Skeletal muscle tissue (tissue), 4 donors: ENCODE measurements around the gene TMEM144. TPM values are rescaled to one million over a fixed set of nuclear protein-coding genes. Genes with fewer than 3 reads are reported as not detected.

Experiments
- H3K27ac ChIP-seq: one replicate; pipeline ENCODE4 v1.7.0; 2013; ENCODE audit warnings: mild to moderate bottlenecking, low read depth, low read length, inconsistent platforms
- H3K27me3 ChIP-seq, 3 donors: one replicate each; pipeline ENCODE4 v1.7.0; 2013; ENCODE audit warnings: low read length in 3 of 3; ENCODE audit not compliant: control insufficient read depth in 3 of 3, insufficient read depth in 3 of 3
- H3K36me3 ChIP-seq, 3 donors: one replicate each; pipeline ENCODE4 v1.7.0; 2013; ENCODE audit warnings: low read length in 3 of 3; ENCODE audit not compliant: control insufficient read depth in 3 of 3, insufficient read depth in 3 of 3
- H3K4me1 ChIP-seq, 3 donors: one replicate each; pipeline ENCODE4 v1.7.0; 2013; ENCODE audit warnings: low read length in 3 of 3, mild to moderate bottlenecking in 3 of 3; ENCODE audit not compliant: control insufficient read depth in 3 of 3, insufficient read depth in 3 of 3
- H3K4me3 ChIP-seq, 3 donors: one replicate each; pipeline ENCODE4 v1.7.0; 2013; ENCODE audit warnings: low read length in 3 of 3
- H3K9ac ChIP-seq, 3 donors: one replicate each; pipeline ENCODE4 v1.7.0; 2013; ENCODE audit warnings: low read length in 3 of 3, mild to moderate bottlenecking in 3 of 3, moderate library complexity in 2 of 3, low read depth in 1 of 3
- H3K9me3 ChIP-seq, 3 donors: one replicate each; pipeline ENCODE4 v1.7.0; 2013; ENCODE audit warnings: low read length in 3 of 3; ENCODE audit not compliant: control insufficient read depth in 3 of 3
- total RNA-seq: library from RNA; depleted of rRNA; stranded (reverse); fragments of >200 nt; gene quantifications from one replicate; pipeline ENCODE4 v1.2.3, GENCODE V29; 2014
- donor health status: Osteomylitis.

The TMEM144 gene
- total RNA-seq, 1 donor from 2014 or later, result 2.6 TPM

DNA sequence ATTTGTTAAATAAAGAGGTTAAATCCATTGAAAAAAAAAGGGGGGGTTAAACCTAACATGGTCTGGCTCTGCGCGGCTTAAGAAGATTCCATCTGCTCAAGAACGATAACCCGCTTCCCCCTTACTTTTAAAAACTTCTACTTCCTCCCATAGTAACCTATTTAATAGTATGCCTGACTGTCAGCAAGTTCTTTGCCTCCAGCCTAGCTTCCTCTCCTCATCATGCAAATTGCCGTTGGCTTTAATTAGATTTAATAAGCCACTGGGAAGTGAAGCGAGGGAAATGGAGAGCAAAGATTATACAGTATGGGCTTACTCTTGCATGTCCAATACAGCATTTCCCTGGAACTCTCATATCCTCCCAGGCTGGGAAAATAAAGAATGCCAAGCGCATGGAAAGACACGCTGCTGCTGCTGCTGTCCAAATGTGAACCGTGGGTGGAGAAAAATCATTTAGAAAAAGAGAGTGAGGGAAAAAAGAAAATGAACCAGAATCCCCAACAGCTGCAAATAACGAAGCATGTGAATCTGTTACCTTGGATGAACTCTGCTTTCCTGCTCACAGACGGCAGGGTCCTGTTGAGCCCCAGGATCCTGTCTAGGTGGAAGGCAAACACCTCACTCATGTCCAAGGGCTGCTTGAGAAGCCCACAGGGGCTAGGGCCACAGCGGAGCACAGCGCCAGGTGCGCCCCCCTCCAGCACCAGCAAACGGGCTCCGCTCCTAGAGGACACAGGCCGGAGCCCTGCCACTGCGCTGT lies 40.2 kb upstream of the TMEM144 start:
- H3K9ac ChIP-seq, result peak overlapping the region; percentile 62 to 77 (median 73)
- no peaks in the 10 kb centered on the region for H3K36me3 ChIP-seq
- H3K4me3 ChIP-seq, result peak overlapping the region; percentile 66 to 74 (median 69)
- H3K27ac ChIP-seq, result peak overlapping the region; percentile 67
- H3K4me1 ChIP-seq, result peaks cover 7 to 20% (median 8%) of the 10 kb centered on the region in 3 donors
- H3K9me3 ChIP-seq, result no peaks in the 10 kb centered on the region
- peaks cover 4 to 10% (median 7%) of the 10 kb centered on the region in 3 donors for H3K27me3 ChIP-seq

DNA sequence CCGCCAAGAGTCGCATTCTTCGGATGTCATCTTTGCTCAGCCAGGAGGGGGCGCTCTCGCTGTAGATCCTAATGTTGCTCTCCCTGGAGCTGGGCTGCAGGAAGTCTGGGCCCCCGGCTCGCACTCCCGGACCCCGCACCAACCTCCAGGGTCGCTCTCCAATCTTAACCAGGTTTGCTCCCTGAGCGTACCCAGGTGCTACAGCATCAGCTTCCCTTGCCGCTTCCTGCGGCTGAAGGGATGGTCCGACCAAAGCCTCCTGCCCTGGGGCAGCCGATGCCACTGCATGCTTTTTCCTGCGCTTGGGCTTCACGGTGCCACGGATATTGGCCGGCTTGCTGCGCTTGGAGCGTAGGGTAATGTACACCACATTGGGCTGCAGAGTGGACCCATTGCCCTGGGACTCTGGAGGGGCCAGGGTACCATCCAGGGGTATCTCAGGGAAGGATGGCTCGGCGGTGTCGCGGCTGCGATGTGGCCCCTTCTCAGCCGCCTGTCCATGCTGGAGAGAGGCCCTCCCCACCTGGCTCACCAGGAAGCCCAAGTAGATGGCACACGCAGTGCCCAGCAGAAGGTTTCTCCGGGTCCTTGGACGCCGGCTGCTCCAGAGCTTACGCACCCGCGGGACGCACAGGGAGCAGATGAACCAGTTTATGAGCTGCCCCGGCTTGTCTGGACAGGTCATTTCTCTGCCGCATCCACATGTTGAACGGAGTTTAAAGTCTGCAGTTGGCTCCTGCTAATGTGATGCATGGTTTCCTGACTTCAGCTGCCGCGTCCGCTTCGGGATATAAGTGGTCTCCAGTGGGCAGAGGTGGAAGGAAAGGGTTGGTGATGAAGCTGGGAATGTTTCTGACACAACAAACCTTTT lies 39.4 kb upstream of the TMEM144 start:
- H3K4me1 ChIP-seq, result peaks cover 7 to 20% (median 8%) of the 10 kb centered on the region in 3 donors
- H3K36me3 ChIP-seq, result no peaks in the 10 kb centered on the region
- peak overlapping the region; percentile 62 to 77 (median 76) for H3K9ac ChIP-seq
- H3K9me3 ChIP-seq, result no peaks in the 10 kb centered on the region
- H3K27ac ChIP-seq, result peak overlapping the region; percentile 67
- peaks cover 4 to 10% (median 7%) of the 10 kb centered on the region in 3 donors for H3K27me3 ChIP-seq
- H3K4me3 ChIP-seq, result peak overlapping the region; percentile 66 to 74 (median 69)

DNA sequence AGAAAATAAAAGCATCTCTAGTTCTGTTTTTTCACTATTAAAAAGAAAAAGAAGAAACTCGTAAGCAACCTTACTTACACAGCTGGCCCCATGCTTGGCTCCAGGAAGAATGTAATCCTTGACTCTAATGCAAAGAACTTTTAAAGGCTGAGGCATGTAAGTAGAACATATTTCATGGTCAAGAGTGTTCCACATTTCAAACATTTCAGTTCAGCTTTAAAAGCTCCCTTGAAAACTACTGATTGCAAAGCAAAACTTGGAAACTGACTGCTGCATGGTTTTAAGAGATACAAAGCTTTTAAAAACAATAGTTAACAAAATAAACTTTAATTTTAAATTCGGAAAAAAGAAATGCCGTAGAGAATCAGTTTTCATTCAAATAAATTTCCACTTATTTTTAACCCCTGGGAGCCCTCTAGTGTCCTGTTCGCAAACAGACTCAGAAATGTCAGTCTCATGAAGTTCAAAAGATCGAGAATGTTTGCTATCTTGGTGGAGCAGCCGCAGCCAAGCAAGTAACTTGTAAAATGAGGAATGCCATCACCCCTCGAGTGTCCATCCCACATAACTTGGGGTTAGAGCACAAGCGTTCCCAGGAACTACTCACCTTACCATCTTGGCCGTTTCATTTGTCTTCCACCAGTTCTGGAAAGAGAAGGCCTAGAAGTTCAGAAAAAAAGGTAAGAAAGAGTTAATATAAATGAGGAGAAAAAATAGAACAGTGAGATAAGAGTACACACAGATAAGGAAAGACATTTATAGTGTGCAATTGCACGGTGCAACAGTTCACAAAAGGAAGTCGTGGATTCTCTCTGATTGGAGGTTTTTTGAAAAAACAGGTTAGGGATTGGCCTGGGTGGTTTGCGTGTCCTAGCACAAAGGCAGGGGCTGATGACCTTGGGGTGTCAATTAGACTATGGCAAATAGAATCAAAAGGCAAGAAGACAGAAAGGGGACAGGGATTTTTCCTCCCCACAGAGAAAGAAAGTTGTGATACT lies 37.7 kb upstream of the TMEM144 start, which contains the start of gene GASK1B:
GASK1B (minus strand) TSS at position 765 of the 998 bp plus-strand sequence. CDS start 1,650 bp downstream, outside the sequence.
- H3K4me3 ChIP-seq, result peak within 1 kb of the TSS in 2 of 3 donors; percentile 30 to 69
- no peaks in the 10 kb centered on the region for H3K9me3 ChIP-seq
- no peaks in the 10 kb centered on the region for H3K36me3 ChIP-seq
- peaks cover 7 to 20% (median 8%) of the 10 kb centered on the region in 3 donors for H3K4me1 ChIP-seq
- H3K27me3 ChIP-seq, result peaks cover 4 to 10% (median 7%) of the 10 kb centered on the region in 3 donors
- peak within 1 kb of the TSS in 2 of 3 donors; percentile 18 to 30 for H3K9ac ChIP-seq
- H3K27ac ChIP-seq, result peak within 1 kb of the TSS; percentile 67

DNA sequence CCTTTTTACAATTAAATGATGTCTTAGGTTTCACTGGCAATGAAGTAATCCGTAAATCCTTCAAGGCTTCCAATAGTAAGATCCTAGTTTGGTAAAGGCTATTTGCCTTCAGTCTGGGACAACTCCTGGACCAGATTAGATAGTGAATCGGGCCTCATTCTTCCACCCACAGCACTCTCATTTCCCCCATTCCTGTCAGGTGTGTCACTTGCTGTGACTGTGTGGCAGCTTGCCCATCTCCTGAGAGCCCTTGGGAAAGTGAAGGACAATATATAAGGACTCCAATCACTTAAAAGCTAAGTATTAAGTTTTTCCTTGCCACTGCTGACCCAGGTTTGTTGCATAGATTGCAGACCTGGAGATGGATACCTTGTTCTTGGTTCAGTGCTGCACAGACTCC lies 34.2 kb upstream of the TMEM144 start:
- Histone ChIP-seq H3K27me3 (no peaks in the 10 kb centered on the region), H3K4me3 (no peak overlapping the region), H3K9ac (no peak overlapping the region), H3K27ac (no peak overlapping the region), H3K9me3 (no peaks in the 10 kb centered on the region), H3K4me1 (peaks cover 2 to 10% (median 2%) of the 10 kb centered on the region in 3 donors), H3K36me3 (no peaks in the 10 kb centered on the region)

DNA sequence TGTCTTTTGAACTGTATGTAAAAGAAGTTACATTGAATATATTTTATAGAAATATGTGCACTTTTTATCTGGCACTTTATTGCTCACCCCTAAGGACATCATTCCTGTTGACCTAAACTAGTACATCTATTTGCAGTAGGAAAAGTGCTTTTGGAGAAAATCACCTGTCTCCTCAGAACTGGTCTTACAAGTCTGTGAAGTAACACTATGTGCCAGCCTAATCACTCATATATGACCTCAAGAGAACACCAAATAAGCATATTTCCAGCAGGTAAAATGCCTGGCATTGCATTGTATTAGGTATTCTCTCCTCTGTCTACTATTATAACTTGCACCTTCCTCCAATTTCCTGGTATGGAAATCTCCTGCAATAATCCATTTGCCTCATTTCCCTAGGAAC lies 33.5 kb upstream of the TMEM144 start:
- Histone ChIP-seq H3K27ac (no peak overlapping the region), H3K4me3 (no peak overlapping the region), H3K9ac (no peak overlapping the region), H3K27me3 (no peaks in the 10 kb centered on the region), H3K4me1 (peaks cover 0 to 10% (median 0%) of the 10 kb centered on the region in 3 donors), H3K9me3 (no peaks in the 10 kb centered on the region), H3K36me3 (no peaks in the 10 kb centered on the region)

DNA sequence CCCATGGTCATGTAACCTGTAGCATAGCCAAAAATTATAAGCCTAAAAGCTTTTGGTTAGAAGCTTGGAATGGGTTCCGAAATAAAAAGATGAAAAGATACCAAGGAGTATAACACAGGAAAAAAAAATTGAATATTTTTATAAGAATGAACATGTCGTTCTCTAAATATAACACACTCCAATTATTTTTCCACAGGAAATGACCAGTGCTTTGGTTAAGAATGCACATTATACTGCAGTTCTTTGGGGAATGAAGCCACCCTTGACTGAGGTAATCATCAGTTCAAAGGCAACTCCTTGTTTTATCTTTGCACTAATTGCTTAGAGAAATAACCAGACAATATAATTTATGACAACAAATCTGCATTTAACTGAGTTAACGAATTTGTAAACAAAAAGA lies 30.8 kb upstream of the TMEM144 start:
- H3K27ac ChIP-seq, result no peak overlapping the region
- no peaks in the 10 kb centered on the region for H3K9me3 ChIP-seq
- H3K4me3 ChIP-seq, result no peak overlapping the region
- H3K9ac ChIP-seq, result no peak overlapping the region
- H3K4me1 ChIP-seq, result no peaks in the 10 kb centered on the region
- H3K36me3 ChIP-seq, result no peaks in the 10 kb centered on the region
- H3K27me3 ChIP-seq, result no peaks in the 10 kb centered on the region

DNA sequence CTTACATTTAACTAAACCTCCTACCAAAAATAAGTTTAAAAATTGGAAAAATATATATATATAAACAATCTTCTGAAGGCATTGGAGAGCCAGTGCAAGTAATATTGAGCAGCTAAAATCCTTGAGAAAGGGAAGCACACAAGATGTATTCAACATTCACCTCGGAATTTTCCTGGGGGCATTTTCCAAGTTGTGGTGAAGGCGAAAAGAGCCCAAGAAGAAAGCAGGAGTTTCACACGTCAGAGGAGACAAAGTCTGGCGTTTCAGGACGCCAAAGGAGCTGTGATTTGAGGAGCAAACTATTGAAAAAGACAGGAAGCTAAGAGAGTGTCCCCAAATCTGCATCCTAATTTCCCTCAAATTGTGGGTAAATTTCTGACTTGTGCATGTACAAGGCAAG lies 28.4 kb upstream of the TMEM144 start:
- H3K36me3 ChIP-seq, result no peaks in the 10 kb centered on the region
- H3K4me1 ChIP-seq, result no peaks in the 10 kb centered on the region
- H3K4me3 ChIP-seq, result no peak overlapping the region
- no peaks in the 10 kb centered on the region for H3K27me3 ChIP-seq
- no peaks in the 10 kb centered on the region for H3K9me3 ChIP-seq
- H3K27ac ChIP-seq, result no peak overlapping the region
- no peak overlapping the region for H3K9ac ChIP-seq

DNA sequence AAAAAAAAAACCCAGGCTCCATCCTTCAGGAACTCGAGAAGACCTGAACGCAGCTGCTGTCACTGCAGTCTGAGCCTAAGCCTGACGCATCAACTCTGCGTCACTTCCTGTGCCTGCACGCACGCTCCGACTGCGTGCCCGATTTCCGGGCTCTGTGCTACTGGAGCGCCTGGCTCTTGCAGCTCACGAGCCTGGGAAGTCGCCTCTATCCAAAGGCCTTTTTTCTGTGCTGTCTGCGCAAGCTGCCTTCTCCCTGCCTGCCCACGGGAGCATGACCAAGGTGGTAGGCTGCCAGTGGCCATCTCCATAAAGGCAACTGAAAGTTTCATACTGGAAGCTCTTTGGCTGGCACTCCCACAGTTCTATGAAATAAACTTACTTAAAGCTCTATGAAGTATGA lies 27.6 kb upstream of the TMEM144 start:
- Histone ChIP-seq H3K27ac (no peak overlapping the region), H3K9ac (no peak overlapping the region), H3K27me3 (no peaks in the 10 kb centered on the region), H3K36me3 (no peaks in the 10 kb centered on the region), H3K4me3 (peak overlapping the region in 1 of 3 donors; percentile 20), H3K9me3 (no peaks in the 10 kb centered on the region), H3K4me1 (no peaks in the 10 kb centered on the region)

DNA sequence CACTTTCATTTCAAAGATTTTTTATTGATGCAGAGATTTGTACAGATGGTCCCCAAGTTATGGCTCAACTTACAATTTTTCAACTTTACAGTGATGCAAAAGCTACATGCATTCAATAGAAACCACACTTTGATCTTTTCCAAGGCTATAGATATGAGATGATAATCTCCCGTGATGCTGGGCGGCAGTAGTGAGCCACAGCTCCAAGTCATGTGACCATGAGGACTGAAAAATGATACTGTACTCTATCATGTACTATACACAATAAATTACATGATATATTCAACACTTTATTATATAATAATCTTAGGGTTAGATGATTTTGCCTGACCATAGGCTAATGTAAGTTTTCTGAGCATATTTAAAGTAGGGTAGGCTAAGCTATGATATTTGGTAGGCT lies 23.5 kb upstream of the TMEM144 start:
- no peaks in the 10 kb centered on the region for H3K9me3 ChIP-seq
- no peak overlapping the region for H3K27ac ChIP-seq
- no peak overlapping the region for H3K4me3 ChIP-seq
- H3K9ac ChIP-seq, result no peak overlapping the region
- no peaks in the 10 kb centered on the region for H3K4me1 ChIP-seq
- no peaks in the 10 kb centered on the region for H3K27me3 ChIP-seq
- H3K36me3 ChIP-seq, result no peaks in the 10 kb centered on the region
